ENCODE data around the gene TDRD3.
A peak's percentile ranks its signal among the peaks of the same experiment; 100 is the strongest.
"Not testable (repeated sequence)": the region's sequence is repeated elsewhere in the genome, so short reads cannot be mapped to it uniquely, and the experiment has no call there.

Gene TDRD3

GRCh38 chr13:60396783-60397703 is at the start of gene TDRD3:
TSS of gene TDRD3 (plus strand) at chr13:60397220. CDS start at chr13:60397365, 145 bp downstream.
- peak; percentile 77 to 87 for DNase-seq

GRCh38 chr13:60347690-60348089 is 49.3 kb upstream of the TDRD3 start:
- peak in 1 of 2 experiments; percentile 44 for DNase-seq

- DNase-seq: no peak
Measured at GRCh38 chr13:60348097-60348496, 48.9 kb upstream of the TDRD3 start.

- no peak for DNase-seq
Measured at GRCh38 chr13:60351326-60351725, 45.7 kb upstream of the TDRD3 start.

- no peak for DNase-seq
Measured at GRCh38 chr13:60351855-60352615, 45.0 kb upstream of the TDRD3 start.

GRCh38 chr13:60352644-60353043 is 44.4 kb upstream of the TDRD3 start:
- no peak for DNase-seq

GRCh38 chr13:60355056-60355455 is 42.0 kb upstream of the TDRD3 start:
- peak; percentile 17 to 66 for DNase-seq

- DNase-seq: no peak
Measured at GRCh38 chr13:60356970-60357369, 40.0 kb upstream of the TDRD3 start.

- no peak for DNase-seq
Measured at GRCh38 chr13:60358453-60358852, 38.6 kb upstream of the TDRD3 start.

- DNase-seq: no peak
Measured at GRCh38 chr13:60363288-60363687, 33.7 kb upstream of the TDRD3 start.

GRCh38 chr13:60369242-60369641 is 27.8 kb upstream of the TDRD3 start:
- no peak for DNase-seq

- DNase-seq: no peak
Measured at GRCh38 chr13:60370343-60370742, 26.7 kb upstream of the TDRD3 start.

- no peak for DNase-seq
Measured at GRCh38 chr13:60372141-60372540, 24.9 kb upstream of the TDRD3 start.

- DNase-seq: not testable (repeated sequence)
Measured at GRCh38 chr13:60379282-60379681, 17.7 kb upstream of the TDRD3 start.

GRCh38 chr13:60379837-60380565 is 17.0 kb upstream of the TDRD3 start:
- no peak for DNase-seq

- no peak for DNase-seq
Measured at GRCh38 chr13:60384911-60385310, 12.1 kb upstream of the TDRD3 start.

- no peak for DNase-seq
Measured at GRCh38 chr13:60386250-60386649, 10.8 kb upstream of the TDRD3 start.

- no peak for DNase-seq
Measured at GRCh38 chr13:60392131-60392530, 4.9 kb upstream of the TDRD3 start.

GRCh38 chr13:60395971-60396782 is 843 bp upstream of the TDRD3 start:
- peak; percentile 86 to 94 for DNase-seq

GRCh38 chr13:60397704-60398378 is 821 bp downstream of the TDRD3 start:
- DNase-seq: peak; percentile 11 to 58

- DNase-seq: no peak
Measured at GRCh38 chr13:60398379-60398891, 1.4 kb downstream of the TDRD3 start.

All from NCI-H2081 (cell line).